ENCODE results near the gene BCS1L.

- no peak for TF ChIP-seq CTCF (IDR thresholded peaks at IDR 0.05; ENCODE audit: poor library complexity)
- TF ChIP-seq EZH2 (IDR thresholded peaks at IDR 0.05; ENCODE audit: borderline replicate concordance) = no peak
- TF ChIP-seq EZH2phosphoT487 (IDR thresholded peaks at IDR 0.05; ENCODE audit: low read depth, severe bottlenecking, unreplicated experiment) = no peak
Observed at GRCh38 chr2:218627939-218628338, 31.5 kb upstream of the BCS1L start.

All from hepatocyte (in vitro differentiated cells).